Testis (tissue), 2 donors: ENCODE results near the gene PCSK5.

Experiments
- POLR2A ChIP-seq: fragments of 450-650 bp; IDR thresholded peaks from one replicate; pipeline ENCODE4 v1.6.1; 2017; ENCODE audit warnings: antibody characterized with exemption, mild to moderate bottlenecking, moderate library complexity
- TF ChIP-seq, protein P1 (sequence below), 3 experiments: fragments of 450-650 bp in 2 of 3; fragments of 200-600 bp in 1 of 3; sonication (generic) in 1 of 3; IDR thresholded peaks; one replicate each; pipeline ENCODE4 v1.5.1; 2016 to 2019; ENCODE audit warnings: antibody characterized with exemption in 3 of 3, mild to moderate bottlenecking in 2 of 3, moderate library complexity in 1 of 3

DNA sequence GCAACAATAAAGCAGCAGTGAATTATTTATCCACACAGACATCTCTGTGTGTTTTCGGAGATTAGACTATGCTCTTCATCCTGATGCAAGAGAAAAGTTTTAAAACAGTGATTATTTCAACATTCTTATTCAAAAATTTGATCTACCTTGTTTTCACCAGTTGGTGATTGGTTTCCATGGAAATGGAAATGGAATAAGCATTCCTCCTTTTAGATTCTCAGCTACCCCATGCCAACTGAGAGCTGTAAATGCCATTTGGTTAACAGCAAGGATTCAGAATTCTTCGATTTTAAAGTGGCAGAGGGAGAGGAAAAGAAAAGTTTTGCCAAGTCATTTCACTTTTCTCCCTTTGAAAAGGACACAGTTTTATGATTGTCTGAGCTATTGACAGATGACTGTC, 154.7 kb downstream of the PCSK5 start:
- TF ChIP-seq, protein P1, sequence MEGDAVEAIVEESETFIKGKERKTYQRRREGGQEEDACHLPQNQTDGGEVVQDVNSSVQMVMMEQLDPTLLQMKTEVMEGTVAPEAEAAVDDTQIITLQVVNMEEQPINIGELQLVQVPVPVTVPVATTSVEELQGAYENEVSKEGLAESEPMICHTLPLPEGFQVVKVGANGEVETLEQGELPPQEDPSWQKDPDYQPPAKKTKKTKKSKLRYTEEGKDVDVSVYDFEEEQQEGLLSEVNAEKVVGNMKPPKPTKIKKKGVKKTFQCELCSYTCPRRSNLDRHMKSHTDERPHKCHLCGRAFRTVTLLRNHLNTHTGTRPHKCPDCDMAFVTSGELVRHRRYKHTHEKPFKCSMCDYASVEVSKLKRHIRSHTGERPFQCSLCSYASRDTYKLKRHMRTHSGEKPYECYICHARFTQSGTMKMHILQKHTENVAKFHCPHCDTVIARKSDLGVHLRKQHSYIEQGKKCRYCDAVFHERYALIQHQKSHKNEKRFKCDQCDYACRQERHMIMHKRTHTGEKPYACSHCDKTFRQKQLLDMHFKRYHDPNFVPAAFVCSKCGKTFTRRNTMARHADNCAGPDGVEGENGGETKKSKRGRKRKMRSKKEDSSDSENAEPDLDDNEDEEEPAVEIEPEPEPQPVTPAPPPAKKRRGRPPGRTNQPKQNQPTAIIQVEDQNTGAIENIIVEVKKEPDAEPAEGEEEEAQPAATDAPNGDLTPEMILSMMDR (IDR thresholded peaks at IDR 0.05), result no peak
- no peak for TF ChIP-seq POLR2A
